Loucy (cell line): ENCODE data around the gene NCAPD2.
"Not testable (repeated sequence)": the region's sequence is repeated elsewhere in the genome, so short reads cannot be mapped to it uniquely, and the experiment has no call there.

Experiments used
- CTCF ChIP-seq: fragments of 200-600 bp; sonication (generic); conservative IDR thresholded peaks from 2 replicates; pipeline ENCODE4 v1.5.1; 2014; ENCODE audit warnings: mild to moderate bottlenecking, antibody characterized with exemption, low read length
- EZH2phosphoT487 ChIP-seq: fragments of 200-600 bp; IDR thresholded peaks from 2 replicates; pipeline ENCODE4 v1.6.1; 2018; ENCODE audit warnings: antibody characterized with exemption, mild to moderate bottlenecking, moderate library complexity, borderline replicate concordance

GRCh38 chr12:6475233-6475975 is 18.5 kb upstream of the NCAPD2 start:
- TF ChIP-seq CTCF, EZH2phosphoT487: not testable (repeated sequence)
